Measurements from ENCODE around the gene RAB1A. TPM values are rescaled to one million over a fixed set of nuclear protein-coding genes. Genes with fewer than 3 reads are reported as not detected.

Gene RAB1A
- total and polyA plus RNA-seq, 9 of the 15 experiments (the other 6 are each of a cell fraction or from before 2014, with no cell fraction given) = 43.8 to 163 (median 67.7) TPM

DNA sequence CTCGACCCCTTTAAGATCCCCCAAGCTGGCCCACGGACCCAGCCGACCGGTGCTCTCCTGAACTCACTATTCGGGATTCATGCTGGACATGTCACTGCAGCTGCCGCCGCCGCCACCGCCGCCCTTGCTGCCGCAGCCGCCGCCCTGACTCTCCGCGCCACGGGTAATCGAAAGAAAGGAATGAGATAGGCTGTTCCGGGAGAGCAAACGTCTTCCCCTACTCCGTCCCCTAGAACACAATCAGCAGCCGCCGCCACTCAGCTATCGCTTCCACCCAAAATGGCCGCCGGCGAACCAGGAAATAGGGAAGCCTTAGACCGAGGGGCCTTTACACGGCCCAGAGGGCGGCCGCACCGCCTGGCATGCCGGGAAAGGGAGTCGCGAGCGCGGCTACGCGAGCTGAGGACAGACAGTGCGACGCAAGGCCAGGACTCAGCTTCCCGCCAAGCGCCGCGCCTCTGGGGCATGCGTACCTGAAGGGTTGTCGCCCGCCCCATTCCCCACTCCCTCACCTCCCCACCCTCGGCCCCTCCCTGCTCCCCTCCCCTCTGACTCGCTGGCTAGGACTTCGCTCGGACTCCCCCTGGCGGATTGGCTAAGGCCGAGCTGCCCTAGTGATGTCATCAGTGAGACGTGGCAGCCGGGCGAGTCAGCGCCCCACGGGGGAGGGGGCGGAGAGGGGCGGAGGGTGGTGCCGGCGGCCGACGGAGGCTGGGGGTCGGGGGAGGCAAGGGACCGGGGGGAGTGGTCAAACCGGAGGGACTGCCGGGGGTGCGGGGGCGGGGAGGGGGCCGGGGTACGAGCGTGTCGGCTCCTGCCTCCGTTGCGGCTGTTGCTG lies at the start of gene RAB1A (continued):
- TF ChIP-seq, protein P1, sequence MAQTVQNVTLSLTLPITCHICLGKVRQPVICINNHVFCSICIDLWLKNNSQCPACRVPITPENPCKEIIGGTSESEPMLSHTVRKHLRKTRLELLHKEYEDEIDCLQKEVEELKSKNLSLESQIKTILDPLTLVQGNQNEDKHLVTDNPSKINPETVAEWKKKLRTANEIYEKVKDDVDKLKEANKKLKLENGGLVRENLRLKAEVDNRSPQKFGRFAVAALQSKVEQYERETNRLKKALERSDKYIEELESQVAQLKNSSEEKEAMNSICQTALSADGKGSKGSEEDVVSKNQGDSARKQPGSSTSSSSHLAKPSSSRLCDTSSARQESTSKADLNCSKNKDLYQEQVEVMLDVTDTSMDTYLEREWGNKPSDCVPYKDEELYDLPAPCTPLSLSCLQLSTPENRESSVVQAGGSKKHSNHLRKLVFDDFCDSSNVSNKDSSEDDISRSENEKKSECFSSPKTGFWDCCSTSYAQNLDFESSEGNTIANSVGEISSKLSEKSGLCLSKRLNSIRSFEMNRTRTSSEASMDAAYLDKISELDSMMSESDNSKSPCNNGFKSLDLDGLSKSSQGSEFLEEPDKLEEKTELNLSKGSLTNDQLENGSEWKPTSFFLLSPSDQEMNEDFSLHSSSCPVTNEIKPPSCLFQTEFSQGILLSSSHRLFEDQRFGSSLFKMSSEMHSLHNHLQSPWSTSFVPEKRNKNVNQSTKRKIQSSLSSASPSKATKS (CRISPR knock-in tag; IDR thresholded peaks at IDR 0.05) = no peak
- TF ChIP-seq CTCF (IDR thresholded peaks at IDR 0.05 in 2 of 3, conservative IDR thresholded peaks at IDR 0.05 in 1 of 3; ENCODE audit: insufficient read depth in 2 of 3, low read depth in 1 of 3, low read length in 3 of 3) = peak; percentile 27 to 67 (median 63); a peak in 4 of 6 replicates
- TF ChIP-seq OTX1 (CRISPR knock-in tag; IDR thresholded peaks at IDR 0.05) = peak; percentile 54; the same call in 1 of the 2 replicates
- TF ChIP-seq KLF1 (tag; IDR thresholded peaks at IDR 0.05) = no peak
- TF ChIP-seq NCOA4 (IDR thresholded peaks at IDR 0.05; ENCODE audit: partially characterized antibody) = no peak
- TF ChIP-seq, protein P2, sequence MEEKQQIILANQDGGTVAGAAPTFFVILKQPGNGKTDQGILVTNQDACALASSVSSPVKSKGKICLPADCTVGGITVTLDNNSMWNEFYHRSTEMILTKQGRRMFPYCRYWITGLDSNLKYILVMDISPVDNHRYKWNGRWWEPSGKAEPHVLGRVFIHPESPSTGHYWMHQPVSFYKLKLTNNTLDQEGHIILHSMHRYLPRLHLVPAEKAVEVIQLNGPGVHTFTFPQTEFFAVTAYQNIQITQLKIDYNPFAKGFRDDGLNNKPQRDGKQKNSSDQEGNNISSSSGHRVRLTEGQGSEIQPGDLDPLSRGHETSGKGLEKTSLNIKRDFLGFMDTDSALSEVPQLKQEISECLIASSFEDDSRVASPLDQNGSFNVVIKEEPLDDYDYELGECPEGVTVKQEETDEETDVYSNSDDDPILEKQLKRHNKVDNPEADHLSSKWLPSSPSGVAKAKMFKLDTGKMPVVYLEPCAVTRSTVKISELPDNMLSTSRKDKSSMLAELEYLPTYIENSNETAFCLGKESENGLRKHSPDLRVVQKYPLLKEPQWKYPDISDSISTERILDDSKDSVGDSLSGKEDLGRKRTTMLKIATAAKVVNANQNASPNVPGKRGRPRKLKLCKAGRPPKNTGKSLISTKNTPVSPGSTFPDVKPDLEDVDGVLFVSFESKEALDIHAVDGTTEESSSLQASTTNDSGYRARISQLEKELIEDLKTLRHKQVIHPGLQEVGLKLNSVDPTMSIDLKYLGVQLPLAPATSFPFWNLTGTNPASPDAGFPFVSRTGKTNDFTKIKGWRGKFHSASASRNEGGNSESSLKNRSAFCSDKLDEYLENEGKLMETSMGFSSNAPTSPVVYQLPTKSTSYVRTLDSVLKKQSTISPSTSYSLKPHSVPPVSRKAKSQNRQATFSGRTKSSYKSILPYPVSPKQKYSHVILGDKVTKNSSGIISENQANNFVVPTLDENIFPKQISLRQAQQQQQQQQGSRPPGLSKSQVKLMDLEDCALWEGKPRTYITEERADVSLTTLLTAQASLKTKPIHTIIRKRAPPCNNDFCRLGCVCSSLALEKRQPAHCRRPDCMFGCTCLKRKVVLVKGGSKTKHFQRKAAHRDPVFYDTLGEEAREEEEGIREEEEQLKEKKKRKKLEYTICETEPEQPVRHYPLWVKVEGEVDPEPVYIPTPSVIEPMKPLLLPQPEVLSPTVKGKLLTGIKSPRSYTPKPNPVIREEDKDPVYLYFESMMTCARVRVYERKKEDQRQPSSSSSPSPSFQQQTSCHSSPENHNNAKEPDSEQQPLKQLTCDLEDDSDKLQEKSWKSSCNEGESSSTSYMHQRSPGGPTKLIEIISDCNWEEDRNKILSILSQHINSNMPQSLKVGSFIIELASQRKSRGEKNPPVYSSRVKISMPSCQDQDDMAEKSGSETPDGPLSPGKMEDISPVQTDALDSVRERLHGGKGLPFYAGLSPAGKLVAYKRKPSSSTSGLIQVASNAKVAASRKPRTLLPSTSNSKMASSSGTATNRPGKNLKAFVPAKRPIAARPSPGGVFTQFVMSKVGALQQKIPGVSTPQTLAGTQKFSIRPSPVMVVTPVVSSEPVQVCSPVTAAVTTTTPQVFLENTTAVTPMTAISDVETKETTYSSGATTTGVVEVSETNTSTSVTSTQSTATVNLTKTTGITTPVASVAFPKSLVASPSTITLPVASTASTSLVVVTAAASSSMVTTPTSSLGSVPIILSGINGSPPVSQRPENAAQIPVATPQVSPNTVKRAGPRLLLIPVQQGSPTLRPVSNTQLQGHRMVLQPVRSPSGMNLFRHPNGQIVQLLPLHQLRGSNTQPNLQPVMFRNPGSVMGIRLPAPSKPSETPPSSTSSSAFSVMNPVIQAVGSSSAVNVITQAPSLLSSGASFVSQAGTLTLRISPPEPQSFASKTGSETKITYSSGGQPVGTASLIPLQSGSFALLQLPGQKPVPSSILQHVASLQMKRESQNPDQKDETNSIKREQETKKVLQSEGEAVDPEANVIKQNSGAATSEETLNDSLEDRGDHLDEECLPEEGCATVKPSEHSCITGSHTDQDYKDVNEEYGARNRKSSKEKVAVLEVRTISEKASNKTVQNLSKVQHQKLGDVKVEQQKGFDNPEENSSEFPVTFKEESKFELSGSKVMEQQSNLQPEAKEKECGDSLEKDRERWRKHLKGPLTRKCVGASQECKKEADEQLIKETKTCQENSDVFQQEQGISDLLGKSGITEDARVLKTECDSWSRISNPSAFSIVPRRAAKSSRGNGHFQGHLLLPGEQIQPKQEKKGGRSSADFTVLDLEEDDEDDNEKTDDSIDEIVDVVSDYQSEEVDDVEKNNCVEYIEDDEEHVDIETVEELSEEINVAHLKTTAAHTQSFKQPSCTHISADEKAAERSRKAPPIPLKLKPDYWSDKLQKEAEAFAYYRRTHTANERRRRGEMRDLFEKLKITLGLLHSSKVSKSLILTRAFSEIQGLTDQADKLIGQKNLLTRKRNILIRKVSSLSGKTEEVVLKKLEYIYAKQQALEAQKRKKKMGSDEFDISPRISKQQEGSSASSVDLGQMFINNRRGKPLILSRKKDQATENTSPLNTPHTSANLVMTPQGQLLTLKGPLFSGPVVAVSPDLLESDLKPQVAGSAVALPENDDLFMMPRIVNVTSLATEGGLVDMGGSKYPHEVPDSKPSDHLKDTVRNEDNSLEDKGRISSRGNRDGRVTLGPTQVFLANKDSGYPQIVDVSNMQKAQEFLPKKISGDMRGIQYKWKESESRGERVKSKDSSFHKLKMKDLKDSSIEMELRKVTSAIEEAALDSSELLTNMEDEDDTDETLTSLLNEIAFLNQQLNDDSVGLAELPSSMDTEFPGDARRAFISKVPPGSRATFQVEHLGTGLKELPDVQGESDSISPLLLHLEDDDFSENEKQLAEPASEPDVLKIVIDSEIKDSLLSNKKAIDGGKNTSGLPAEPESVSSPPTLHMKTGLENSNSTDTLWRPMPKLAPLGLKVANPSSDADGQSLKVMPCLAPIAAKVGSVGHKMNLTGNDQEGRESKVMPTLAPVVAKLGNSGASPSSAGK (IDR thresholded peaks at IDR 0.05) = no peak
- no peak for TF ChIP-seq ZNF449 (CRISPR knock-in tag; IDR thresholded peaks at IDR 0.05)
- no peak for TF ChIP-seq MED1 (CRISPR knock-in tag; IDR thresholded peaks at IDR 0.05; ENCODE audit: borderline replicate concordance)
- TF ChIP-seq CBX5 (IDR thresholded peaks at IDR 0.05; ENCODE audit: borderline replicate concordance, low read depth) = no peak

Data from K562 (cell line).